ENCODE data around the gene DUS3L. TPM values are rescaled to one million over a fixed set of nuclear protein-coding genes. Genes with fewer than 3 reads are reported as not detected.

The DUS3L gene
- total and polyA plus RNA-seq, 2 donors (not counting 1 experiment from before 2014, with no cell fraction given), result 84.6 to 118 TPM

- H2AFZ ChIP-seq (ENCODE audit: insufficient read depth, low read depth, low read length, poor library complexity, severe bottlenecking), result peak overlapping the region; percentile 7
- H3K79me2 ChIP-seq (ENCODE audit: control insufficient read depth, insufficient read depth, low read length), result no peaks in the 10 kb centered on the region
- ChIA-PET CTCF (no interaction called here), POLR2A (interaction anchor here (0.7 kb wide), 1 partner anchor 833 kb away, joined by 3 read pairs; no protein-coding TSS in a partner anchor)
- no peak overlapping the region for H3K9ac ChIP-seq (ENCODE audit: low read length)
- no peak for TF ChIP-seq CTCF (IDR thresholded peaks at IDR 0.05)
- TF ChIP-seq EZH2 (IDR thresholded peaks at IDR 0.05; ENCODE audit: borderline replicate concordance, insufficient read depth, low read depth, low read length, poor library complexity, severe bottlenecking), result no peak
- H3K4me1 Mint-ChIP-seq, result peaks cover 19% of the 10 kb centered on the region
- H3K27me3 ChIP-seq (replicated peaks in 1 of 4; ENCODE audit: control extremely low read depth in 1 of 4, control insufficient read depth in 3 of 4, insufficient read depth in 4 of 4, low read length in 3 of 4), result peaks cover 0 to 28% (median 7%) of the 10 kb centered on the region in 4 experiments
- peak overlapping the region; percentile 89 for H3K4me3 Mint-ChIP-seq
- H3K4me1 ChIP-seq (ENCODE audit: control insufficient read depth in 2 of 2, insufficient read depth in 2 of 2, low read length in 2 of 2), result peaks cover 16 to 30% of the 10 kb centered on the region in 2 donors
- peak overlapping the region; percentile 68 for H3K4me2 ChIP-seq (replicated peaks; ENCODE audit: low read depth, low read length, poor library complexity, severe bottlenecking)
- WGBS (ENCODE audit: insufficient coverage), result 11% methylated on average over 22 of the region's 24 CpGs
- no peaks in the 10 kb centered on the region for H3K9me3 Mint-ChIP-seq (ENCODE audit: insufficient read depth)
- no peak overlapping the region for H3K27ac ChIP-seq (ENCODE audit: low read length in 2 of 2)
- H3K9me3 ChIP-seq (ENCODE audit: control extremely low read depth in 1 of 3, control insufficient read depth in 2 of 3, insufficient read depth in 1 of 3, low read length in 2 of 3), result peaks cover 0 to 64% (median 0%) of the 10 kb centered on the region in 3 donors
- ATAC-seq (ENCODE audit: low read depth) (no peak), DNase-seq (peak; percentile 70)
- peak overlapping the region; percentile 88 for H3K27ac Mint-ChIP-seq
- peaks cover 4% of the 10 kb centered on the region for H3K27me3 Mint-ChIP-seq
- H4K20me1 ChIP-seq (ENCODE audit: control insufficient read depth, insufficient read depth, low read length, poor library complexity, severe bottlenecking), result no peaks in the 10 kb centered on the region
- H3K4me3 ChIP-seq (ENCODE audit: control extremely low read depth in 1 of 5, extremely low read depth in 1 of 5, insufficient read depth in 1 of 5, low read depth in 2 of 5, low read length in 4 of 5), result no peak overlapping the region
- intact Hi-C loops (cut with micrococcal nuclease), result loop anchor here (1.0 kb wide), 1 partner anchor 35 kb away; the partner anchor contains the start of gene DUS3L
- H3K36me3 ChIP-seq (replicated peaks in 1 of 2; ENCODE audit: control extremely low read depth in 1 of 2, control insufficient read depth in 1 of 2, extremely low read depth in 1 of 2, insufficient read depth in 2 of 2, low read length in 1 of 2), result no peaks in the 10 kb centered on the region
These were observed 35.8 kb upstream of the DUS3L start for GRCh38 chr19:5826531-5827341.

- peaks cover 0 to 62% (median 0%) of the 10 kb centered on the region in 3 donors for H3K9me3 ChIP-seq (ENCODE audit: control extremely low read depth in 1 of 3, control insufficient read depth in 2 of 3, insufficient read depth in 1 of 3, low read length in 2 of 3)
- H3K27me3 ChIP-seq (replicated peaks in 1 of 4; ENCODE audit: control extremely low read depth in 1 of 4, control insufficient read depth in 3 of 4, insufficient read depth in 4 of 4, low read length in 3 of 4), result peaks cover 0 to 25% (median 7%) of the 10 kb centered on the region in 4 experiments
- no peaks in the 10 kb centered on the region for H3K36me3 ChIP-seq (replicated peaks in 1 of 2; ENCODE audit: control extremely low read depth in 1 of 2, control insufficient read depth in 1 of 2, extremely low read depth in 1 of 2, insufficient read depth in 2 of 2, low read length in 1 of 2)
- peaks cover 18% of the 10 kb centered on the region for H3K4me1 Mint-ChIP-seq
- no peaks in the 10 kb centered on the region for H3K9me3 Mint-ChIP-seq (ENCODE audit: insufficient read depth)
- DNase-seq (no peak), ATAC-seq (ENCODE audit: low read depth) (no peak)
- peaks cover 16 to 30% of the 10 kb centered on the region in 2 donors for H3K4me1 ChIP-seq (ENCODE audit: control insufficient read depth in 2 of 2, insufficient read depth in 2 of 2, low read length in 2 of 2)
- no peaks in the 10 kb centered on the region for H3K79me2 ChIP-seq (ENCODE audit: control insufficient read depth, insufficient read depth, low read length)
- intact Hi-C loops (cut with micrococcal nuclease), result no loop called here
- no peak overlapping the region for H3K4me2 ChIP-seq (replicated peaks; ENCODE audit: low read depth, low read length, poor library complexity, severe bottlenecking)
- TF ChIP-seq EZH2 (IDR thresholded peaks at IDR 0.05; ENCODE audit: borderline replicate concordance, insufficient read depth, low read depth, low read length, poor library complexity, severe bottlenecking), result no peak
- no peak for TF ChIP-seq CTCF (IDR thresholded peaks at IDR 0.05)
- ChIA-PET POLR2A (no interaction called here), CTCF (no interaction called here)
- H3K27me3 Mint-ChIP-seq, result peaks cover 6% of the 10 kb centered on the region
- no peak overlapping the region for H3K4me3 Mint-ChIP-seq
- H3K9ac ChIP-seq (ENCODE audit: low read length), result no peak overlapping the region
- no peaks in the 10 kb centered on the region for H4K20me1 ChIP-seq (ENCODE audit: control insufficient read depth, insufficient read depth, low read length, poor library complexity, severe bottlenecking)
- no peak overlapping the region for H3K27ac ChIP-seq (ENCODE audit: low read length in 2 of 2)
- 96% methylated on average over 19 of the region's 21 CpGs for WGBS (ENCODE audit: insufficient coverage)
- no peak overlapping the region for H2AFZ ChIP-seq (ENCODE audit: insufficient read depth, low read depth, low read length, poor library complexity, severe bottlenecking)
- H3K27ac Mint-ChIP-seq, result no peak overlapping the region
- no peak overlapping the region for H3K4me3 ChIP-seq (ENCODE audit: control extremely low read depth in 1 of 5, extremely low read depth in 1 of 5, insufficient read depth in 1 of 5, low read depth in 2 of 5, low read length in 4 of 5)
These were observed 34.2 kb upstream of the DUS3L start for GRCh38 chr19:5825178-5825577.
